GM23338 (cell line): Measurements from ENCODE around the gene MT1F. TPM values are rescaled to one million over a fixed set of nuclear protein-coding genes. Genes with fewer than 3 reads are reported as not detected.
A peak's percentile ranks its signal among the peaks of the same experiment; 100 is the strongest.

Experiments used
- ATAC-seq: fragments of 200-7000 bp; cut with Tn5 transposase; 3 replicates; pipeline ENCODE4 v1.9.1; 2020
- DNase-seq: peaks from one replicate; pipeline ENCODE4 v3.0.0-alpha.2; 2015; ENCODE audit warnings: low spot score
- H2AFZ ChIP-seq: fragments of 200-600 bp; sonication (generic); 2 replicates; pipeline ENCODE4 v1.8.0; 2016; ENCODE audit warnings: antibody characterized with exemption, mild to moderate bottlenecking, moderate library complexity
- H3F3A ChIP-seq: fragments of 200-600 bp; sonication (generic); replicated peaks from 2 replicates; pipeline ENCODE4 v1.8.0; 2017; ENCODE audit warnings: antibody characterized with exemption, mixed run types, low read depth
- H3K27ac ChIP-seq: fragments of 200-600 bp; sonication (generic); 2 replicates; pipeline ENCODE4 v1.6.1; 2016; ENCODE audit warnings: low read depth
- H3K27me3 ChIP-seq: fragments of 200-600 bp; sonication (generic); 2 replicates; pipeline ENCODE4 v1.8.0; 2016; ENCODE audit warnings: mild to moderate bottlenecking, mixed run types, moderate library complexity; ENCODE audit not compliant: insufficient read depth
- H3K36me3 ChIP-seq: fragments of 200-600 bp; sonication (generic); 2 replicates; pipeline ENCODE4 v1.8.0; 2016; ENCODE audit warnings: mild to moderate bottlenecking; ENCODE audit not compliant: insufficient read depth
- H3K4me1 ChIP-seq: fragments of 200-600 bp; sonication (generic); 2 replicates; pipeline ENCODE4 v1.8.0; 2016; ENCODE audit warnings: mild to moderate bottlenecking, moderate library complexity; ENCODE audit not compliant: insufficient read depth
- H3K4me2 ChIP-seq: fragments of 200-600 bp; sonication (generic); 2 replicates; pipeline ENCODE4 v1.7.1; 2017; ENCODE audit warnings: mixed run types
- H3K4me3 ChIP-seq: fragments of 200-600 bp; sonication (generic); 2 replicates; pipeline ENCODE4 v1.6.1; 2016; ENCODE audit warnings: mixed run types
- H3K79me2 ChIP-seq: fragments of 200-600 bp; sonication (generic); replicated peaks from 2 replicates; pipeline ENCODE4 v1.8.0; 2017; ENCODE audit warnings: mild to moderate bottlenecking; ENCODE audit not compliant: insufficient read depth
- H3K9me2 ChIP-seq: fragments of 200-600 bp; sonication (generic); 2 replicates; pipeline ENCODE4 v1.8.0; 2017; ENCODE audit not compliant: insufficient read depth
- H4K20me1 ChIP-seq: fragments of 200-600 bp; sonication (generic); replicated peaks from 2 replicates; pipeline ENCODE4 v1.8.0; 2017; ENCODE audit warnings: mild to moderate bottlenecking; ENCODE audit not compliant: insufficient read depth
- H3K27ac Mint-ChIP-seq: 2 replicates; pipeline ENCODE4 v1.8.0; 2020; ENCODE audit warnings: inconsistent platforms, mild to moderate bottlenecking, moderate library complexity, mixed read lengths
- H3K27me3 Mint-ChIP-seq: 3 replicates; pipeline ENCODE4 v1.8.0; 2022; ENCODE audit warnings: low read depth, mild to moderate bottlenecking, moderate library complexity, mixed read lengths, inconsistent platforms; ENCODE audit not compliant: insufficient read depth, poor library complexity
- H3K36me3 Mint-ChIP-seq: 3 replicates; pipeline ENCODE4 v1.8.0; 2021; ENCODE audit warnings: low read depth, mild to moderate bottlenecking, inconsistent platforms, moderate library complexity, mixed read lengths
- H3K4me1 Mint-ChIP-seq: 3 replicates; pipeline ENCODE4 v1.8.0; 2020; ENCODE audit warnings: mild to moderate bottlenecking, inconsistent platforms, mixed read lengths
- H3K4me3 Mint-ChIP-seq: 3 replicates; pipeline ENCODE4 v1.8.0; 2021; ENCODE audit warnings: moderate library complexity, mild to moderate bottlenecking, inconsistent platforms, mixed read lengths
- H3K9me3 Mint-ChIP-seq: 3 replicates; pipeline ENCODE4 v1.8.0; 2020; ENCODE audit warnings: moderate library complexity, mild to moderate bottlenecking, inconsistent platforms, mixed read lengths
- CREB1 ChIP-seq: fragments of 250-450 bp; sonication (Bioruptor Pico); IDR thresholded peaks from 2 replicates; pipeline ENCODE4 v1.5.0; 2020; ENCODE audit warnings: low read depth, mild to moderate bottlenecking, moderate library complexity
- EZH2 ChIP-seq: fragments of 200-600 bp; sonication (generic); IDR thresholded peaks from one replicate; pipeline ENCODE4 v1.8.0; 2017; ENCODE audit warnings: antibody characterized with exemption, mild to moderate bottlenecking, low read depth; ENCODE audit not compliant: unreplicated experiment
- JUNB ChIP-seq: IDR thresholded peaks from one replicate; pipeline ENCODE4 v1.6.1; 2016; ENCODE audit warnings: antibody characterized with exemption; ENCODE audit not compliant: unreplicated experiment
- NANOG ChIP-seq: IDR thresholded peaks from 2 replicates; pipeline ENCODE4 v1.6.1; 2016; ENCODE audit warnings: antibody characterized with exemption, borderline replicate concordance
- ZNF114 ChIP-seq: fragments of 250-450 bp; sonication (Bioruptor Pico); IDR thresholded peaks from 2 replicates; pipeline ENCODE4 v1.5.0; 2020; ENCODE audit warnings: mild to moderate bottlenecking, moderate library complexity
- polyA plus RNA-seq: library from polyadenylated mRNA; unstranded; fragments of >200 nt; fragmentation: Nextera tagmentation; extraction: Ambion mirVana; gene quantifications from 2 replicates; pipeline ENCODE4 v1.2.1, GENCODE V29; 2016
- total RNA-seq: library from RNA; depleted of rRNA; stranded (reverse); fragments of >200 nt; shearing (Covaris generic); gene quantifications from 2 replicates; pipeline ENCODE4 v1.2.3, GENCODE V29; 2014
- TF ChIP-seq, protein P1 (sequence below): fragments of 250-450 bp; sonication (Bioruptor Pico); IDR thresholded peaks from 2 replicates; pipeline ENCODE4 v1.5.0; 2020; ENCODE audit warnings: mild to moderate bottlenecking, moderate library complexity

The MT1F gene
- total and polyA plus RNA-seq, 2 experiments from 2014 or later, result 7.4 to 107 TPM

DNA sequence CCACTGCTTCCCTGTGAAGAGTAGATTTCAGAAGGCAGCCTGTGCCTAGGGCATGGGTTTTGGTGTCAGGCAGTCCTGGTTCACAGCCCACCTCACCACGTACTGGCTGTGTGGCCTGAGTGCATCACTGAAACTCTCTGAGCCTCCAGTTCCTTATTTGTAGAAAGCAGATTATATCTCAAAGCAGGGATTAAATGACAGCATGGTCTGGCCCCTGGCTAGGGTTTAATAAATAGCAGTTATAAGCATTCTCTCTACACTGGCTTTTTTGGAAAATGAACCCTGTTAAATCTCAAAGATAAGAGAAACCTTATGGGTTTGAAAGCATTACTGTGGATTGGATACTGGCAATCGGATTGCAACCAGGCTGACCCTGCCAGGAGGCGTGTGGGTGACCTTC, 28.2 kb upstream of the MT1F start (continued):
- no peak for TF ChIP-seq CREB1 (CRISPR knock-in tag)
- TF ChIP-seq, protein P1, sequence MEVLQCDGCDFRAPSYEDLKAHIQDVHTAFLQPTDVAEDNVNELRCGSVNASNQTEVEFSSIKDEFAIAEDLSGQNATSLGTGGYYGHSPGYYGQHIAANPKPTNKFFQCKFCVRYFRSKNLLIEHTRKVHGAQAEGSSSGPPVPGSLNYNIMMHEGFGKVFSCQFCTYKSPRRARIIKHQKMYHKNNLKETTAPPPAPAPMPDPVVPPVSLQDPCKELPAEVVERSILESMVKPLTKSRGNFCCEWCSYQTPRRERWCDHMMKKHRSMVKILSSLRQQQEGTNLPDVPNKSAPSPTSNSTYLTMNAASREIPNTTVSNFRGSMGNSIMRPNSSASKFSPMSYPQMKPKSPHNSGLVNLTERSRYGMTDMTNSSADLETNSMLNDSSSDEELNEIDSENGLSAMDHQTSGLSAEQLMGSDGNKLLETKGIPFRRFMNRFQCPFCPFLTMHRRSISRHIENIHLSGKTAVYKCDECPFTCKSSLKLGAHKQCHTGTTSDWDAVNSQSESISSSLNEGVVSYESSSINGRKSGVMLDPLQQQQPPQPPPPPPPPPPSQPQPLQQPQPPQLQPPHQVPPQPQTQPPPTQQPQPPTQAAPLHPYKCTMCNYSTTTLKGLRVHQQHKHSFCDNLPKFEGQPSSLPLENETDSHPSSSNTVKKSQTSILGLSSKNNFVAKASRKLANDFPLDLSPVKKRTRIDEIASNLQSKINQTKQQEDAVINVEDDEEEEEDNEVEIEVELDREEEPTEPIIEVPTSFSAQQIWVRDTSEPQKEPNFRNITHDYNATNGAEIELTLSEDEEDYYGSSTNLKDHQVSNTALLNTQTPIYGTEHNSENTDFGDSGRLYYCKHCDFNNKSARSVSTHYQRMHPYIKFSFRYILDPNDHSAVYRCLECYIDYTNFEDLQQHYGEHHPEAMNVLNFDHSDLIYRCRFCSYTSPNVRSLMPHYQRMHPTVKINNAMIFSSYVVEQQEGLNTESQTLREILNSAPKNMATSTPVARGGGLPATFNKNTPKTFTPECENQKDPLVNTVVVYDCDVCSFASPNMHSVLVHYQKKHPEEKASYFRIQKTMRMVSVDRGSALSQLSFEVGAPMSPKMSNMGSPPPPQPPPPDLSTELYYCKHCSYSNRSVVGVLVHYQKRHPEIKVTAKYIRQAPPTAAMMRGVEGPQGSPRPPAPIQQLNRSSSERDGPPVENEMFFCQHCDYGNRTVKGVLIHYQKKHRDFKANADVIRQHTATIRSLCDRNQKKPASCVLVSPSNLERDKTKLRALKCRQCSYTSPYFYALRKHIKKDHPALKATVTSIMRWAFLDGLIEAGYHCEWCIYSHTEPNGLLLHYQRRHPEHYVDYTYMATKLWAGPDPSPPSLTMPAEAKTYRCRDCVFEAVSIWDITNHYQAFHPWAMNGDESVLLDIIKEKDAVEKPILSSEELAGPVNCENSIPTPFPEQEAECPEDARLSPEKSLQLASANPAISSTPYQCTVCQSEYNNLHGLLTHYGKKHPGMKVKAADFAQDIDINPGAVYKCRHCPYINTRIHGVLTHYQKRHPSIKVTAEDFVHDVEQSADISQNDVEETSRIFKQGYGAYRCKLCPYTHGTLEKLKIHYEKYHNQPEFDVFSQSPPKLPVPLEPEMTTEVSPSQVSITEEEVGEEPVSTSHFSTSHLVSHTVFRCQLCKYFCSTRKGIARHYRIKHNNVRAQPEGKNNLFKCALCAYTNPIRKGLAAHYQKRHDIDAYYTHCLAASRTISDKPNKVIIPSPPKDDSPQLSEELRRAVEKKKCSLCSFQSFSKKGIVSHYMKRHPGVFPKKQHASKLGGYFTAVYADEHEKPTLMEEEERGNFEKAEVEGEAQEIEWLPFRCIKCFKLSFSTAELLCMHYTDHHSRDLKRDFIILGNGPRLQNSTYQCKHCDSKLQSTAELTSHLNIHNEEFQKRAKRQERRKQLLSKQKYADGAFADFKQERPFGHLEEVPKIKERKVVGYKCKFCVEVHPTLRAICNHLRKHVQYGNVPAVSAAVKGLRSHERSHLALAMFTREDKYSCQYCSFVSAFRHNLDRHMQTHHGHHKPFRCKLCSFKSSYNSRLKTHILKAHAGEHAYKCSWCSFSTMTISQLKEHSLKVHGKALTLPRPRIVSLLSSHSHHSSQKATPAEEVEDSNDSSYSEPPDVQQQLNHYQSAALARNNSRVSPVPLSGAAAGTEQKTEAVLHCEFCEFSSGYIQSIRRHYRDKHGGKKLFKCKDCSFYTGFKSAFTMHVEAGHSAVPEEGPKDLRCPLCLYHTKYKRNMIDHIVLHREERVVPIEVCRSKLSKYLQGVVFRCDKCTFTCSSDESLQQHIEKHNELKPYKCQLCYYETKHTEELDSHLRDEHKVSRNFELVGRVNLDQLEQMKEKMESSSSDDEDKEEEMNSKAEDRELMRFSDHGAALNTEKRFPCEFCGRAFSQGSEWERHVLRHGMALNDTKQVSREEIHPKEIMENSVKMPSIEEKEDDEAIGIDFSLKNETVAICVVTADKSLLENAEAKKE (CRISPR knock-in tag), result no peak
- no peak for TF ChIP-seq ZNF114
- TF ChIP-seq NANOG, result no peak

DNA sequence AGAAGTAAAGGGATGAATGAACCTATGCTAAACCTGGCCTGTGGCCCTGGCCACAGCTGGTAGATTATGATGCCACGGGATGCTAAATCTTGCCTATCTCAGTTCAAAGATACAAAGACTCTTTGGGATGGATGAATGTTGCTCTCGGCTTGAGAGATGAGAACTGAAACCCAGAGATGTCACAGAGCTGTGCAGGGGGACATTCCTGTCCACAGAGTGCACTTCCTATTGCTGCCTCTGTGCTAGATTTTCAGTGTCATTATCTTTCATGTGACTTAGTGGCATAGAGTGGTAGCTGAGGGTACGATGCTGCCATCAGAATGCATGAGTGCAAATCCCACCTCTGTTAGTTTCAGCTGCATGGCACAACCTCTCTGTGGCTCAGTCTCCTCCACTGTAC, 27.6 kb upstream of the MT1F start:
- DNase-seq (no peak), ATAC-seq (no peak)
- H3K27ac Mint-ChIP-seq, result no peak overlapping the region
- H3K36me3 Mint-ChIP-seq, result peaks cover 14% of the 10 kb centered on the region; the same call in 2 of the 3 replicates
- Histone ChIP-seq H2AFZ (no peak overlapping the region), H3K4me1 (peaks cover 22% of the 10 kb centered on the region; the same call in 1 of the 2 replicates), H3K9me2 (no peaks in the 10 kb centered on the region), H3K79me2 (no peaks in the 10 kb centered on the region), H3K27me3 (peaks cover 100% of the 10 kb centered on the region), H3K4me3 (no peak overlapping the region), H3K4me2 (no peak overlapping the region), H3K27ac (no peak overlapping the region), H3K36me3 (no peaks in the 10 kb centered on the region), H3F3A (peaks cover 9% of the 10 kb centered on the region; the same call in 1 of the 2 replicates), H4K20me1 (peaks cover 19% of the 10 kb centered on the region)
- H3K4me1 Mint-ChIP-seq, result peaks cover 28% of the 10 kb centered on the region
- H3K4me3 Mint-ChIP-seq, result no peak overlapping the region
- peaks cover 99% of the 10 kb centered on the region for H3K27me3 Mint-ChIP-seq
- no peaks in the 10 kb centered on the region; the same call in 2 of the 3 replicates for H3K9me3 Mint-ChIP-seq
- TF ChIP-seq EZH2 (peak; percentile 33), JUNB (no peak)
